ENCODE results near the gene ERI3. TPM values are rescaled to one million over a fixed set of nuclear protein-coding genes. Genes with fewer than 3 reads are reported as not detected.

Gene ERI3
- polyA plus RNA-seq, 3 donors = 76.3 to 99.8 (median 95.8) TPM

- DNase-seq (ENCODE audit: extremely low read depth in 1 of 11, low read depth in 9 of 11, low spot score in 4 of 11) = no peak
Measured at GRCh38 chr1:44272992-44273391, 82.1 kb downstream of the ERI3 start.

- no peak for DNase-seq (ENCODE audit: extremely low read depth in 1 of 11, low read depth in 9 of 11, low spot score in 4 of 11)
Measured at GRCh38 chr1:44271646-44272045, 83.4 kb downstream of the ERI3 start.

- no peak for DNase-seq (ENCODE audit: extremely low read depth in 1 of 11, low read depth in 9 of 11, low spot score in 4 of 11)
Measured at GRCh38 chr1:44270686-44271628, 84.1 kb downstream of the ERI3 start.

GRCh38 chr1:44268054-44268453 is 87.0 kb downstream of the ERI3 start:
- DNase-seq (ENCODE audit: extremely low read depth in 1 of 11, low read depth in 9 of 11, low spot score in 4 of 11) = no peak

GRCh38 chr1:44267438-44267837 is 87.6 kb downstream of the ERI3 start:
- no peak for DNase-seq (ENCODE audit: extremely low read depth in 1 of 11, low read depth in 9 of 11, low spot score in 4 of 11)

- DNase-seq (ENCODE audit: extremely low read depth in 1 of 11, low read depth in 9 of 11, low spot score in 4 of 11) = no peak
Measured at GRCh38 chr1:44266400-44267344, 88.4 kb downstream of the ERI3 start.

- no peak for DNase-seq (ENCODE audit: extremely low read depth in 1 of 11, low read depth in 9 of 11, low spot score in 4 of 11)
Measured at GRCh38 chr1:44265656-44266358, 89.2 kb downstream of the ERI3 start.

GRCh38 chr1:44264451-44264771 is 90.6 kb downstream of the ERI3 start:
- DNase-seq (ENCODE audit: extremely low read depth in 1 of 11, low read depth in 9 of 11, low spot score in 4 of 11) = no peak

- no peak for DNase-seq (ENCODE audit: extremely low read depth in 1 of 11, low read depth in 9 of 11, low spot score in 4 of 11)
Measured at GRCh38 chr1:44263568-44264450, 91.2 kb downstream of the ERI3 start.

- no peak for DNase-seq (ENCODE audit: extremely low read depth in 1 of 11, low read depth in 9 of 11, low spot score in 4 of 11)
Measured at GRCh38 chr1:44262816-44263567, 92.1 kb downstream of the ERI3 start.

- DNase-seq (ENCODE audit: extremely low read depth in 1 of 11, low read depth in 9 of 11, low spot score in 4 of 11) = no peak
Measured at GRCh38 chr1:44262414-44262813, 92.6 kb downstream of the ERI3 start.

GRCh38 chr1:44261962-44262361 is 93.1 kb downstream of the ERI3 start:
- DNase-seq (ENCODE audit: extremely low read depth in 1 of 11, low read depth in 9 of 11, low spot score in 4 of 11) = no peak

- DNase-seq (ENCODE audit: extremely low read depth in 1 of 11, low read depth in 9 of 11, low spot score in 4 of 11) = no peak
Measured at GRCh38 chr1:44261171-44261817, 93.8 kb downstream of the ERI3 start.

GRCh38 chr1:44260792-44261170 is 94.3 kb downstream of the ERI3 start:
- no peak for DNase-seq (ENCODE audit: extremely low read depth in 1 of 11, low read depth in 9 of 11, low spot score in 4 of 11)

- no peak for DNase-seq (ENCODE audit: extremely low read depth in 1 of 11, low read depth in 9 of 11, low spot score in 4 of 11)
Measured at GRCh38 chr1:44259090-44259489, 96.0 kb downstream of the ERI3 start.

GRCh38 chr1:44256762-44257554 is 98.1 kb downstream of the ERI3 start:
- DNase-seq (ENCODE audit: extremely low read depth in 1 of 11, low read depth in 9 of 11, low spot score in 4 of 11) = no peak

Data from renal cortex interstitium (tissue), 11 donors.